Body of pancreas (tissue), 4 donors: ENCODE measurements around the gene TSHZ2.

Source experiments
- POLR2A ChIP-seq, 3 donors: fragments of 450-650 bp; IDR thresholded peaks; one replicate each; pipeline ENCODE4 v1.6.1; 2016; ENCODE audit warnings: antibody characterized with exemption in 3 of 3, mild to moderate bottlenecking in 2 of 3
- TF ChIP-seq, protein P1 (sequence below), 7 experiments: fragments of 450-650 bp in 4 of 7; fragments of 200-600 bp in 3 of 7; sonication (generic) in 3 of 7; IDR thresholded peaks; one replicate each; pipeline ENCODE4 v1.5.1; 2016 to 2019; ENCODE audit warnings: antibody characterized with exemption in 7 of 7

DNA sequence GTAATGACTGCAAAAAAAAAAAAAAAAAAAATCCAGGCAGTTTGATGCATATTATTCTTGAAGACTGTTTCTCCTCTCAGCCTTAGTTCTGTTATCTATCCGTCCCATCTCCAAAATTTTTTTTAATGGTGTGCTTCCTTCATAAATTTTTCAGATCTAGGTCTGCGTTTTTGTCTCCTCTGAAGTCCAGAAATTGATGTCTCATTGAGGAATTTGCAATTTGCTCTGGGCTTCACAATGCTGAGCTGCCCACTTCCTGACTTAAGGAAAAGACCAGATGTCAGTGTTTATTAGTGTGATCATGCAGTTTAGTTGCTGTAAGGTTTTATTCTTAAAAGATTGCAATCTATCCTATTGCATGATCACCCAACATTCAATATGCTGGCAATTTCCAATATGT, 323.9 kb downstream of the TSHZ2 start:
- no peak for TF ChIP-seq POLR2A (IDR thresholded peaks at IDR 0.05)
- TF ChIP-seq, protein P1, sequence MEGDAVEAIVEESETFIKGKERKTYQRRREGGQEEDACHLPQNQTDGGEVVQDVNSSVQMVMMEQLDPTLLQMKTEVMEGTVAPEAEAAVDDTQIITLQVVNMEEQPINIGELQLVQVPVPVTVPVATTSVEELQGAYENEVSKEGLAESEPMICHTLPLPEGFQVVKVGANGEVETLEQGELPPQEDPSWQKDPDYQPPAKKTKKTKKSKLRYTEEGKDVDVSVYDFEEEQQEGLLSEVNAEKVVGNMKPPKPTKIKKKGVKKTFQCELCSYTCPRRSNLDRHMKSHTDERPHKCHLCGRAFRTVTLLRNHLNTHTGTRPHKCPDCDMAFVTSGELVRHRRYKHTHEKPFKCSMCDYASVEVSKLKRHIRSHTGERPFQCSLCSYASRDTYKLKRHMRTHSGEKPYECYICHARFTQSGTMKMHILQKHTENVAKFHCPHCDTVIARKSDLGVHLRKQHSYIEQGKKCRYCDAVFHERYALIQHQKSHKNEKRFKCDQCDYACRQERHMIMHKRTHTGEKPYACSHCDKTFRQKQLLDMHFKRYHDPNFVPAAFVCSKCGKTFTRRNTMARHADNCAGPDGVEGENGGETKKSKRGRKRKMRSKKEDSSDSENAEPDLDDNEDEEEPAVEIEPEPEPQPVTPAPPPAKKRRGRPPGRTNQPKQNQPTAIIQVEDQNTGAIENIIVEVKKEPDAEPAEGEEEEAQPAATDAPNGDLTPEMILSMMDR (IDR thresholded peaks at IDR 0.05), result no peak
